Coronary artery (tissue), 2 donors: ENCODE measurements around the gene MFNG.
A peak's percentile ranks its signal among the peaks of the same experiment; 100 is the strongest.

Experiments
- DNase-seq: peaks from one replicate; pipeline ENCODE4 v3.0.0-alpha.2; 2017; ENCODE audit warnings: low spot score
- H3K27ac ChIP-seq, 2 donors: fragments of 200-600 bp; sonication (generic); one replicate each; pipeline ENCODE4 v1.5.1; 2016 to 2019
- H3K4me3 ChIP-seq: fragments of 200-600 bp; sonication (generic); 2 replicates; pipeline ENCODE4 v1.5.1; 2016; ENCODE audit warnings: mild to moderate bottlenecking, moderate library complexity
- TF ChIP-seq, protein P1 (sequence below): fragments of 200-600 bp; sonication (generic); IDR thresholded peaks from one replicate; pipeline ENCODE4 v1.5.1; 2019; ENCODE audit warnings: antibody characterized with exemption

MFNG gene

DNA sequence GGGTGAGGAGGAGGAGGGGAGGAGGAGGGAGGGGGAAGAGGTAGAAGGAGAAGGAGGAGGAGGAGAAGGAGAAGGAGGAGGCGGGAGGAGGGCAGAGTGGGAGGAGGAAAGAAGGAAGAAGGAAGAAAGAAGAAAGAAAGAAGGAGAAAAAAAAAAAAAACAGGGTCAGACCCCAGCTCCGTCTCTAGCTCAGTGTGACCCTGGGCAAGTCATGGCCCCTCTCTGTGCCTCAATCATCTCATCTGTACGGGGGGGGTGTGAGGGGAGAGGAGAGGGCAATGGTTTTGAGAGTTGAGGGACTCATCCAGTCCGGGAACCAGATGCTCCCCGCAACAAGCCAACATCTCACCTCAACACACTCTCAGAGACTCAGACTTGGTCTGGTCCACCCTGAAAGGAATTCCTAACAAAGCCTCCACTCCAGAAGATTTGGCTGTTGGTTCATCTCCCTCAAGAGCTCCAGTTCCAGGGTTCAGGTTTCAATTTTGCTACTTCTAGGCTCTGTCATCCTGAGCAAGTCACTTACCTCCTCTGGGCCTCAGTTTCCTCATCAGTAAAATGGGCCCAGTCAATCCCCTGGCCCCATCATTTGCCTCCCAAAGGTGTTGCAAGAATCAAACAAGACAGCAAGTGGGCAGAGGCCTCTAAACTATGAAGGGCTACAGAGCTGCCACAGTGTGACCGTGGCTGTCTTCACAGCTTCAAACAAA lies 25.4 kb upstream of the MFNG start:
- Histone ChIP-seq H3K27ac (peak overlapping the region in 1 of 2 donors; percentile 37), H3K4me3 (no peak overlapping the region)
- TF ChIP-seq, protein P1, sequence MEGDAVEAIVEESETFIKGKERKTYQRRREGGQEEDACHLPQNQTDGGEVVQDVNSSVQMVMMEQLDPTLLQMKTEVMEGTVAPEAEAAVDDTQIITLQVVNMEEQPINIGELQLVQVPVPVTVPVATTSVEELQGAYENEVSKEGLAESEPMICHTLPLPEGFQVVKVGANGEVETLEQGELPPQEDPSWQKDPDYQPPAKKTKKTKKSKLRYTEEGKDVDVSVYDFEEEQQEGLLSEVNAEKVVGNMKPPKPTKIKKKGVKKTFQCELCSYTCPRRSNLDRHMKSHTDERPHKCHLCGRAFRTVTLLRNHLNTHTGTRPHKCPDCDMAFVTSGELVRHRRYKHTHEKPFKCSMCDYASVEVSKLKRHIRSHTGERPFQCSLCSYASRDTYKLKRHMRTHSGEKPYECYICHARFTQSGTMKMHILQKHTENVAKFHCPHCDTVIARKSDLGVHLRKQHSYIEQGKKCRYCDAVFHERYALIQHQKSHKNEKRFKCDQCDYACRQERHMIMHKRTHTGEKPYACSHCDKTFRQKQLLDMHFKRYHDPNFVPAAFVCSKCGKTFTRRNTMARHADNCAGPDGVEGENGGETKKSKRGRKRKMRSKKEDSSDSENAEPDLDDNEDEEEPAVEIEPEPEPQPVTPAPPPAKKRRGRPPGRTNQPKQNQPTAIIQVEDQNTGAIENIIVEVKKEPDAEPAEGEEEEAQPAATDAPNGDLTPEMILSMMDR = no peak
- no peak for DNase-seq

DNA sequence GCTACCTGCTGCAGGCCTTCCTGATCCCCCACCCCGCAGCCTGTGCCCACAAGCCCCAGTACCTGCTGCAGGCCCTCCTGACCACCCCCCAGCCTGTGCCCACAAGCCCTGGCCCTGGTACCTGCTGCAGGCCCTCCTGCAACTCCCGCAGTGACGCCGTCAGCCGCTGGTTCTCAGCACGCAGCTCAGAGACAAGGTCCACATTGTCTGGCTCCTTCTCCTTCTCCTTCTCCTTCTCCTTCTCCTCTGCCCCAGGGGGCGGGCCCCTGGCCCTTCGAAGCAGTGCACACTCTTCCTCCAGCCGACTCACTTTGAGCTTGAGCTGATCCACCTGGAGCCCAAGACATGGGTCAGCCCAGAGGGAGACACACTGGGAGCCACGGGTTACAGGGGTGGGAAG lies 23.9 kb upstream of the MFNG start:
- DNase-seq = no peak
- TF ChIP-seq, protein P1 = no peak
- Histone ChIP-seq H3K27ac (no peak overlapping the region), H3K4me3 (no peak overlapping the region)

DNA sequence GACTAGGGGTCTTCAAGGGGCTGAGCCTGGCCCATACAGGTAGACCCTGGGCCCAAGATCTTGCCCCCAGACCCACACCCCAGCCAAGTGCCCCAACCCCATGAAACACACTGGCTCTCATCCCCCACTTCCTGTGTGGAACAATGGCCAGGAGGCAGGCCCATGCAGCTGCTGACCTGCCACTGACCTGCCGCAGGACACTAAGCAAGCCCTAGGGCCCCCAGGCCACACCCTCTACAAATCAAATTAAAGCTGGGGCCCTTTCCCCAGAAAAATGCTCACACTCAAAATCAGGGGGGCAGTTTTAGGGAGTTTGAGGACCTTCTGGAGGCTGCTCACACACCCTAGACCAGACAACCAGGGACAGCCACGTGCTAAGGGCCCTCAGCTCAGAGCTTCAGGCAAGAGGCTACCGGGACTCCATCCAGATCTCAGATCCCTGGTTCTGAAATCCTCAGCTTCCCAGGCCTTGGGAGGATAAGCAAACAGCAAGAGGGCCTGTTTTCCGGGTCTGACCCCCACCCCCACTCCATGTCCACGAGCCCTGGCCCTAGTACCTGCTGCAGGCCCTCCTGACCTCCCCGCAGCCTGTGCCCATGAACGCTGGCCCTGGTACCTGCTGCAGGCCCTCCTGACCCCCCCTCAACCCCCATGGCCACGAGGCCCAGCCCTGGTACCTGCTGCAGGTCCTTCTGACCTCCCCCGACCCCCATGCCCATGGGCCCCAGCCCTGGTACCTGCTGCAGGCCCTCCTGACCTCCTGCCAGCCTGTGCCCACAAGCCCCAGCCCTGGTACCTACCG lies 23.1 kb upstream of the MFNG start:
- TF ChIP-seq, protein P1 = no peak
- DNase-seq = no peak
- peak overlapping the region in 1 of 2 donors; percentile 56 for H3K27ac ChIP-seq
- H3K4me3 ChIP-seq = no peak overlapping the region

DNA sequence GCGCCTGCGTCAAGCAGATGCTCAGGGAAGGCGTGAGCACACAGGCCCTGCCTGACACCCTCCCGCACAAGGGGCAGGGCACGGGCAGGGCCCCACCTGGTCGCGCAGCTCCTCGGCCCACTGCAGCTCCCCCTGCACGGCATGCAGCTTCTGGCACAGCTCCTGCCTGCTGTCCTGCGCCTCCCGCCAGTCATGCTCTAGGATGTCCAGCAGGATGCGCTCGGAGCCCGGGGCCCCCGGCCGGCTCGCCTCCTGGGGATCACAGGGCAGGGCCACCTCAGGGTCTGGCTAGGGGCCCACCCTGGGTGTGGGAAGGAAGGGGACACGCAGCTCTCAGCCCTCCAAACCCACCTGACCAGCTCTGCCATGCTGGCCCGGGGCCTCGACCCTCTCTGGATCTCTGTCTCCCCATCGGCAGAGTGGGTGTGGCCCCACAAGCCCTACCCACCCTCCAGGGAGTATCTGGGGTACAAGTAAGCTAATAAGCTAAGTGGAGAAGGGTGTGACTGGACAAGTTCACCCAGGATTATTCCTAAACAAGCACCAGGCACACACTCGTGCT lies 22.3 kb upstream of the MFNG start:
- Histone ChIP-seq H3K27ac (peak overlapping the region in 1 of 2 donors; percentile 56), H3K4me3 (no peak overlapping the region)
- DNase-seq = no peak

DNA sequence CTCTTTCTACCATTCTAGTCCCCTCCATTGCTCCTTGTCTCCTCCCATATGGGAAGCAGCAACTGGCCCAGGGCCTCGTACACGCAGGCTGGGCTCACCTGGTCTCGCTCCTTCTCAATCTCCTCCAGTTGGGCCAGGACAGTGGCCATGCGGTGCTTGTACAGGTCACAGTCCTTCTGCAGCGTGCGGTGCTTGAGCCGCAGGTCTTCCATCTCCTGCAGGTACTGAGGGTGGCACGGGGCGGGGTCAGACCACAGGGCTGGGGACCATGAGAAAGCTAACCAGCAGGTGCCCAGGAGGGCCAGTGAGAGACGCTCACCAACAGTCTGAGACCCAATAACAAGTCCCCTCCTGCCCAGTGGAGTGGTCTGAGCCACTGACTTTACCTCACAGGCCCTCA lies 21.5 kb upstream of the MFNG start:
- DNase-seq = no peak

More for the DNA sequence above, 22.3 kb upstream of the MFNG start:
- TF ChIP-seq, protein P1 = no peak

DNA sequence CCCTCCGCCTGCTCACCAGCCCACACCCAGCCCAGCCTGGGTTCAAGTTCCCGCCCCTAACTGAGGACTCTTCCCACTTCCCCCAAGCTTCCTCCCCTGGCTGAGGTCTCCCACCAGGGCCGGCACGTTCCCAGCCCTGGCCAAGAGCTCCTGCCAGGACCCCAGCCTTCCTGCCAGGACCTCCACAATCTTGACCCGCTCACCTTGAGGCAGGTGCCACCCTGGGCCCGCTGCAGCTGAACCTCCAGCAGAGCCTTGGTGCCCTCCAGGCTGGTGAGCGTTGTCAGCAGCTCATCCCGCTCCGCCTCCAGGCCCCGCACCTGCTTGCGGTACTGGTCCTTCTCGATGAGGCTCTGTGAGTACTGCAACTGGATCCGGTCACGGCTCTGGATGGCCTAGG lies 19.8 kb upstream of the MFNG start:
- TF ChIP-seq, protein P1 = no peak
- Histone ChIP-seq H3K4me3 (no peak overlapping the region), H3K27ac (no peak overlapping the region)
- no peak for DNase-seq

More for the DNA sequence above, 21.5 kb upstream of the MFNG start:
- TF ChIP-seq, protein P1 = no peak
- no peak overlapping the region for H3K27ac ChIP-seq
- H3K4me3 ChIP-seq = no peak overlapping the region
